HCT116 (cell line): Measurements from ENCODE around the gene TMEM150A. TPM values are rescaled to one million over a fixed set of nuclear protein-coding genes. Genes with fewer than 3 reads are reported as not detected.

Experiments used
- ATAC-seq: fragments of 200-7000 bp; cut with Tn5 transposase; 2 replicates; pipeline ENCODE4 v1.9.1; 2020; ENCODE audit warnings: mild to moderate bottlenecking, moderate library complexity
- BruUV-seq: library from RNA; stranded (reverse); fragments of 400-500 nt; replicated peaks from 2 replicates; lab custom pipeline; 2021; lab: Mats Ljungman, UMichigan
- CTCF ChIA-PET: fragments of 300-600 bp; sonication (Branson Sonifier 250); formaldehyde crosslinking; loops from one replicate; lab custom pipeline; 2021; ENCODE audit warnings: antibody characterized with exemption; lab: Charles Lee
- POLR2A ChIA-PET: fragments of 300-600, 350-600 bp; sonication (Branson Sonifier 250); formaldehyde crosslinking; loops from one replicate; lab custom pipeline; 2021; ENCODE audit warnings: antibody characterized with exemption; lab: Charles Lee
- RAD21 ChIA-PET, 2 experiments: fragments of 300-600 bp; sonication (Branson Sonifier 250); formaldehyde crosslinking; loops; one replicate each; lab custom pipeline; 2023; ENCODE audit warnings: low total read pairs in 2 of 2; ENCODE audit not compliant: uncharacterized antibody in 2 of 2, unreplicated experiment in 2 of 2, low non-redundant PET in 1 of 2; lab: Charles Lee
- DNase-seq: peaks from one replicate; pipeline ENCODE4 v3.0.0-alpha.2; 2010; ENCODE audit warnings: low read depth, low spot score
- H2AFZ ChIP-seq: fragments of 200-600 bp; shearing (Covaris generic), sonication (generic); 2 replicates; pipeline ENCODE4 v1.6.1; 2017; ENCODE audit warnings: low read depth, mixed run types, mixed read lengths, antibody characterized with exemption, low read length; ENCODE audit not compliant: poor library complexity, severe bottlenecking
- H3K27ac ChIP-seq: 2 replicates; pipeline ENCODE4 v1.5.1; 2012; ENCODE audit warnings: low read depth, low read length
- H3K27me3 ChIP-seq: fragments of 200-600 bp; sonication (generic); 2 replicates; pipeline ENCODE4 v1.6.1; 2016; ENCODE audit warnings: mixed run types, low read length, mixed read lengths; ENCODE audit not compliant: insufficient read depth
- H3K36me3 ChIP-seq, 2 experiments: fragments of 200-500 bp in 1 of 2; fragments of 200-600 bp in 1 of 2; sonication (Bioruptor generic) in 1 of 2; sonication (generic) in 1 of 2; 2 replicates each; pipeline versions ENCODE4 v1.5.1 to v1.6.1; 2014 to 2016; ENCODE audit warnings: low read length in 2 of 2, inconsistent platforms in 1 of 2, mixed read lengths in 1 of 2, mixed run types in 1 of 2; ENCODE audit not compliant: insufficient read depth in 2 of 2, control insufficient read depth in 1 of 2
- H3K4me1 ChIP-seq, 2 experiments: fragments of 200-600 bp in 1 of 2; sonication (generic) in 1 of 2; 2 replicates each; pipeline versions ENCODE4 v1.5.1 to v1.6.1; 2012 to 2017; ENCODE audit warnings: low read length in 2 of 2, inconsistent platforms in 1 of 2, mild to moderate bottlenecking in 1 of 2, mixed read lengths in 1 of 2, mixed run types in 1 of 2, moderate library complexity in 1 of 2; ENCODE audit not compliant: insufficient read depth in 2 of 2, control insufficient read depth in 1 of 2
- H3K4me2 ChIP-seq: fragments of 200-600 bp; sonication (generic); 2 replicates; pipeline ENCODE4 v1.6.1; 2017; ENCODE audit warnings: mixed run types, low read length, mixed read lengths
- H3K4me3 ChIP-seq, 2 experiments: fragments of 200-600 bp in 1 of 2; sonication (generic) in 1 of 2; replicated peaks in 1 of 2; 2 replicates each; pipeline ENCODE4 v1.5.1; 2011 to 2016; ENCODE audit warnings: low read length in 2 of 2, control low read depth in 1 of 2, low read depth in 1 of 2, mild to moderate bottlenecking in 1 of 2, mixed read lengths in 1 of 2, mixed run types in 1 of 2
- H3K79me2 ChIP-seq: fragments of 200-600 bp; sonication (generic); 2 replicates; pipeline ENCODE4 v1.6.1; 2017; ENCODE audit warnings: mild to moderate bottlenecking, mixed run types, low read length, moderate library complexity, mixed read lengths; ENCODE audit not compliant: insufficient read depth
- H3K9ac ChIP-seq: fragments of 200-600 bp; sonication (generic); 2 replicates; pipeline ENCODE4 v1.6.1; 2016; ENCODE audit warnings: low read length, mixed read lengths
- H3K9me2 ChIP-seq: fragments of 200-600 bp; sonication (generic), shearing (Covaris generic); 2 replicates; pipeline ENCODE4 v1.6.1; 2017; ENCODE audit warnings: mixed run types, mild to moderate bottlenecking, moderate library complexity; ENCODE audit not compliant: insufficient read depth
- H3K9me3 ChIP-seq, 2 experiments: fragments of 200-500 bp in 1 of 2; fragments of 200-600 bp in 1 of 2; sonication (Bioruptor generic) in 1 of 2; sonication (generic) in 1 of 2; 2 replicates each; pipeline ENCODE4 v1.6.1; 2014 to 2017; ENCODE audit warnings: low read length in 2 of 2, mixed read lengths in 2 of 2, inconsistent platforms in 1 of 2, low read depth in 1 of 2, mild to moderate bottlenecking in 1 of 2, mixed run types in 1 of 2, moderate library complexity in 1 of 2; ENCODE audit not compliant: control insufficient read depth in 1 of 2, insufficient read depth in 1 of 2
- H4K20me1 ChIP-seq: fragments of 200-600 bp; sonication (generic), shearing (Covaris generic); 2 replicates; pipeline ENCODE4 v1.6.1; 2017; ENCODE audit warnings: mixed run types, mild to moderate bottlenecking, moderate library complexity; ENCODE audit not compliant: insufficient read depth
- ATF3 ChIP-seq: IDR thresholded peaks from 2 replicates; pipeline ENCODE4 v1.6.1; 2012
- CBX3 ChIP-seq: IDR thresholded peaks from 2 replicates; pipeline ENCODE4 v1.6.1; 2012; ENCODE audit warnings: low read depth
- CTCF ChIP-seq, 3 experiments: fragments of 200-600 bp in 1 of 3; sonication (generic) in 1 of 3; IDR thresholded peaks in 2 of 3; conservative IDR thresholded peaks in 1 of 3; 2 replicates each; pipeline ENCODE4 v1.5.1; 2012 to 2017; ENCODE audit warnings: low read depth in 2 of 3, low read length in 2 of 3, antibody characterized with exemption in 1 of 3, borderline replicate concordance in 1 of 3, control low read depth in 1 of 3, mild to moderate bottlenecking in 1 of 3, mixed read lengths in 1 of 3, mixed run types in 1 of 3, moderate library complexity in 1 of 3; ENCODE audit not compliant: insufficient read depth in 1 of 3
- EGR1 ChIP-seq: IDR thresholded peaks from 2 replicates; pipeline ENCODE4 v1.6.1; 2012; ENCODE audit warnings: low read depth
- ELF1 ChIP-seq: IDR thresholded peaks from 2 replicates; pipeline ENCODE4 v1.6.1; 2012; ENCODE audit warnings: low read depth, borderline replicate concordance
- EZH2 ChIP-seq: fragments of 200-600 bp; sonication (generic); IDR thresholded peaks from 2 replicates; pipeline ENCODE4 v1.6.1; 2017; ENCODE audit warnings: antibody characterized with exemption, mixed run types
- EZH2phosphoT487 ChIP-seq: fragments of 200-600 bp; IDR thresholded peaks from 2 replicates; pipeline ENCODE4 v1.6.1; 2018; ENCODE audit warnings: antibody characterized with exemption, borderline replicate concordance
- FOSL1 ChIP-seq: IDR thresholded peaks from 2 replicates; pipeline ENCODE4 v1.6.1; 2012; ENCODE audit warnings: low read depth
- JUND ChIP-seq: IDR thresholded peaks from 2 replicates; pipeline ENCODE4 v1.6.1; 2012
- POLR2A ChIP-seq: IDR thresholded peaks from 2 replicates; pipeline ENCODE4 v1.7.0; 2011; ENCODE audit warnings: borderline replicate concordance; ENCODE audit not compliant: insufficient read depth, insufficient read length; ENCODE audit errors: extremely low read depth
- SIN3A ChIP-seq: IDR thresholded peaks from 2 replicates; pipeline ENCODE4 v1.6.1; 2012; ENCODE audit warnings: low read depth
- SRF ChIP-seq: IDR thresholded peaks from 2 replicates; pipeline ENCODE4 v1.6.1; 2012; ENCODE audit warnings: low read depth
- ZNF274 ChIP-seq: fragments of 200-500 bp; sonication (Bioruptor generic); IDR thresholded peaks from 2 replicates; pipeline ENCODE4 v1.6.1; 2014; ENCODE audit warnings: mild to moderate bottlenecking, low read depth, low read length, inconsistent platforms
- intact Hi-C: fragments of 100-400 bp; cut with micrococcal nuclease; formaldehyde crosslinking; loops from 2 replicates; pipeline ENCODE4 v1.10.0; 2022
- total RNA-seq: library from RNA; stranded (reverse); gene quantifications from one replicate; pipeline ENCODE4 v1.2.1, GENCODE V29; 2021; ENCODE audit not compliant: unreplicated experiment

The TMEM150A gene
- total RNA-seq, 1 experiment from 2014 or later: 9.9 TPM

DNA sequence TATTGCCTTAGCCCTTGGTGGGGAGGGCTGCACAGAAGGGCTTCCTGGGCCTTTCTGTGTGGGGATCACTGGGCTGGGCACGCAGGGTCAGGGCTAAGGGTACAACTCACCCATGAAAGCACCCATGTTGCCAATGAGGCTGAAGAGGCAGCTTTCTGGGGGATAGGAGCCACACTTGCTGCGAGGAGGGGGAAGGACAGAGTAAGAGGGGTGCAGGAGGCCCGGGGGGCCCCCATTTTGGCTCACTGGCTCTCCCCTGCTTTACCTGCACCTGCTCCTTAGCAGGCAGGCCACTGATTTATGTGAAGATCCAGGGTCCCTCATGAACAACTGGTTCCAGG is 2.3 kb downstream of the TMEM150A start:
- H3K4me2 ChIP-seq: no peak overlapping the region
- H2AFZ ChIP-seq: no peak overlapping the region
- DNase-seq: no peak
- H4K20me1 ChIP-seq: no peaks in the 10 kb centered on the region
- peaks cover 18% of the 10 kb centered on the region for H3K79me2 ChIP-seq
- ATAC-seq: no peak
- no peaks in the 10 kb centered on the region for H3K27me3 ChIP-seq
- CTCF ChIA-PET: no interaction called here
- H3K9ac ChIP-seq: no peak overlapping the region
- H3K9me2 ChIP-seq: no peaks in the 10 kb centered on the region
- H3K27ac ChIP-seq: no peak overlapping the region
- peaks cover 4 to 5% of the 10 kb centered on the region in 2 experiments; a peak in 3 of 4 replicates for H3K36me3 ChIP-seq
- intact Hi-C loops: loop anchor here (5.0 kb wide), 1 partner anchor 188 kb away; the partner anchor contains the start of gene CAPG
- no TSS peak for BruUV-seq
- H3K4me3 ChIP-seq: no peak overlapping the region
- POLR2A ChIA-PET: interaction anchor here (0.6 kb wide), 1 partner anchor 12 kb away, joined by 3 read pairs; the partner anchor contains the start of gene C2orf68
- no peaks in the 10 kb centered on the region for H3K9me3 ChIP-seq
- RAD21 ChIA-PET: no interaction called here
- no peak for TF ChIP-seq ATF3
- TF ChIP-seq EGR1: no peak
- TF ChIP-seq EZH2: no peak
- TF ChIP-seq SIN3A: no peak
- TF ChIP-seq CTCF (IDR thresholded peaks at IDR 0.05 in 2 of 3, conservative IDR thresholded peaks at IDR 0.05 in 1 of 3; ENCODE audit: borderline replicate concordance in 1 of 3, insufficient read depth in 1 of 3, low read depth in 2 of 3, low read length in 2 of 3): no peak
- no peak for TF ChIP-seq ELF1
- no peak for TF ChIP-seq JUND
- no peak for TF ChIP-seq EZH2phosphoT487
- no peak for TF ChIP-seq ZNF274
- no peak for TF ChIP-seq CBX3
- no peak for TF ChIP-seq FOSL1
- TF ChIP-seq SRF: no peak
- TF ChIP-seq POLR2A: no peak
- H3K4me1 ChIP-seq: peaks cover 11 to 25% of the 10 kb centered on the region in 2 experiments
